IMR-90 (cell line): Measurements from ENCODE around the gene ZNF547. TPM values are rescaled to one million over a fixed set of nuclear protein-coding genes. Genes with fewer than 3 reads are reported as not detected.
A peak's percentile ranks its signal among the peaks of the same experiment; 100 is the strongest.

Experiments used
- ATAC-seq: fragments of 200-7000 bp; cut with Tn5 transposase; 2 replicates; pipeline ENCODE4 v1.9.1; 2020; ENCODE audit warnings: low read depth, mild to moderate bottlenecking, moderate library complexity
- BruUV-seq: library from RNA; stranded (reverse); fragments of 400-500 nt; replicated peaks from 2 replicates; lab custom pipeline; 2021; lab: Mats Ljungman, UMichigan
- CTCF ChIA-PET: fragments of 300-600 bp; formaldehyde crosslinking; extraction: SDS; loops from one replicate; lab custom pipeline; 2021; ENCODE audit warnings: antibody characterized with exemption; lab: Yijun Ruan, JAX
- POLR2A ChIA-PET: fragments of 300-600 bp; sonication (Branson Sonifier 250); formaldehyde crosslinking; loops from one replicate; lab custom pipeline; 2022; ENCODE audit warnings: antibody characterized with exemption; ENCODE audit not compliant: unreplicated experiment; lab: Charles Lee
- DNase-seq: peaks from one replicate; pipeline ENCODE4 v3.0.0; 2013
- H2AFZ ChIP-seq: replicated peaks from 2 replicates; pipeline ENCODE3; 2013; ENCODE audit warnings: low read length, mild to moderate bottlenecking; ENCODE audit not compliant: poor library complexity
- H2AK5ac ChIP-seq: 2 replicates; pipeline ENCODE4 v1.6.1; 2013; ENCODE audit warnings: low read depth, low read length, inconsistent platforms
- H2AK9ac ChIP-seq: replicated peaks from 2 replicates; pipeline ENCODE3; 2013; ENCODE audit warnings: mild to moderate bottlenecking, low read depth, low read length, moderate library complexity; ENCODE audit not compliant: poor library complexity
- H2BK120ac ChIP-seq: 2 replicates; pipeline ENCODE4 v1.6.1; 2013; ENCODE audit warnings: low read depth, low read length, inconsistent platforms
- H2BK15ac ChIP-seq: 3 replicates; pipeline ENCODE4 v1.6.1; 2013; ENCODE audit warnings: low read depth, low read length, inconsistent platforms
- H2BK20ac ChIP-seq: 2 replicates; pipeline ENCODE4 v1.6.1; 2013; ENCODE audit warnings: low read depth, mild to moderate bottlenecking, inconsistent platforms, low read length, moderate library complexity
- H2BK5ac ChIP-seq: 2 replicates; pipeline ENCODE4 v1.6.1; 2013; ENCODE audit warnings: mild to moderate bottlenecking, low read depth, low read length, inconsistent platforms; ENCODE audit not compliant: poor library complexity, severe bottlenecking
- H3K14ac ChIP-seq: replicated peaks from 2 replicates; pipeline ENCODE4 v1.6.1; 2013; ENCODE audit warnings: low read depth, low read length, inconsistent platforms
- H3K18ac ChIP-seq: 2 replicates; pipeline ENCODE4 v1.6.1; 2013; ENCODE audit warnings: low read depth, low read length, control low read depth
- H3K23ac ChIP-seq: 2 replicates; pipeline ENCODE4 v1.6.1; 2013; ENCODE audit warnings: low read depth, low read length, inconsistent platforms
- H3K27ac ChIP-seq: 2 replicates; pipeline ENCODE4 v1.5.1; 2013; ENCODE audit warnings: mild to moderate bottlenecking, control low read depth, low read length; ENCODE audit not compliant: insufficient read depth
- H3K27me3 ChIP-seq: 2 replicates; pipeline ENCODE4 v1.6.1; 2013; ENCODE audit warnings: low read length; ENCODE audit not compliant: control insufficient read depth, insufficient read depth
- H3K36me3 ChIP-seq: 2 replicates; pipeline ENCODE4 v1.6.1; 2013; ENCODE audit warnings: low read length, mixed read lengths; ENCODE audit not compliant: control insufficient read depth, insufficient read depth
- H3K4ac ChIP-seq: 2 replicates; pipeline ENCODE4 v1.6.1; 2013; ENCODE audit warnings: low read depth, low read length, inconsistent platforms
- H3K4me1 ChIP-seq: 2 replicates; pipeline ENCODE4 v1.6.1; 2013; ENCODE audit warnings: low read length, mixed read lengths; ENCODE audit not compliant: control insufficient read depth, insufficient read depth
- H3K4me2 ChIP-seq: 2 replicates; pipeline ENCODE4 v1.6.1; 2013; ENCODE audit warnings: low read depth, mild to moderate bottlenecking, control low read depth, low read length, moderate library complexity
- H3K4me3 ChIP-seq: 2 replicates; pipeline ENCODE4 v1.5.1; 2013; ENCODE audit warnings: low read depth, mild to moderate bottlenecking, control low read depth, low read length, moderate library complexity; ENCODE audit not compliant: insufficient read depth
- H3K56ac ChIP-seq: 2 replicates; pipeline ENCODE4 v1.6.1; 2013; ENCODE audit warnings: low read length, inconsistent platforms; ENCODE audit not compliant: insufficient read depth; ENCODE audit errors: extremely low read depth
- H3K79me1 ChIP-seq, 2 experiments: 2 replicates each; pipeline ENCODE4 v1.6.1; 2013; ENCODE audit warnings: low read length in 2 of 2, inconsistent platforms in 1 of 2, low read depth in 1 of 2
- H3K9ac ChIP-seq: 2 replicates; pipeline ENCODE4 v1.6.1; 2013; ENCODE audit warnings: low read depth, low read length, control low read depth
- H3K9me1 ChIP-seq: 2 replicates; pipeline ENCODE4 v1.6.1; 2013; ENCODE audit warnings: low read length, inconsistent platforms; ENCODE audit not compliant: insufficient read depth
- H3K9me3 ChIP-seq: 2 replicates; pipeline ENCODE4 v1.6.1; 2013; ENCODE audit warnings: low read length; ENCODE audit not compliant: control insufficient read depth, insufficient read depth
- H4K20me1 ChIP-seq: 2 replicates; pipeline ENCODE4 v1.6.1; 2013; ENCODE audit warnings: low read length, inconsistent platforms; ENCODE audit not compliant: insufficient read depth
- H4K5ac ChIP-seq: 2 replicates; pipeline ENCODE4 v1.6.1; 2013; ENCODE audit warnings: mild to moderate bottlenecking, low read depth, low read length, control low read depth
- H4K8ac ChIP-seq, 2 experiments: 2 replicates each; pipeline ENCODE4 v1.6.1; 2013; ENCODE audit warnings: low read depth in 2 of 2, low read length in 2 of 2, control low read depth in 1 of 2, inconsistent platforms in 1 of 2
- H4K91ac ChIP-seq: 2 replicates; pipeline ENCODE4 v1.6.1; 2013; ENCODE audit warnings: low read depth, low read length, inconsistent platforms; ENCODE audit not compliant: insufficient read depth
- POLR2A ChIP-seq: IDR thresholded peaks from 2 replicates; pipeline ENCODE4 v1.6.1; 2012; ENCODE audit warnings: mild to moderate bottlenecking, low read depth, low read length
- WGBS, 2 experiments: methylation state at CpG; one replicate each; pipeline versions ENCODE4 v1.1.5 to v1.1.7; 2013; ENCODE audit warnings: missing lambda C conversion rate in 2 of 2; ENCODE audit not compliant: insufficient read length in 1 of 2; ENCODE audit errors: extremely low coverage in 2 of 2; 5-methylcytosine and 5-hydroxymethylcytosine counted together
- dilution Hi-C: fragments of 300-500 bp; cut with HindIII; formaldehyde crosslinking; loops from one replicate; pipeline ENCODE4 v1.14.3; 2018; ENCODE audit warnings: low sequenced_read_pairs; ENCODE audit not compliant: unreplicated experiment
- in situ Hi-C: fragments of 300-500 bp; cut with MboI; formaldehyde crosslinking; loops from 3 replicates; pipeline ENCODE4 v1.14.3; 2019; ENCODE audit warnings: low sequenced_read_pairs, inconsistent platforms, mixed read lengths
- intact Hi-C: fragments of 100-400 bp; cut with micrococcal nuclease; formaldehyde crosslinking; loops from 2 replicates; pipeline ENCODE4 v1.10.0; 2022
- polyA plus RNA-seq, 3 experiments: library from polyadenylated mRNA; depleted of rRNA; stranded (reverse); fragments of >200 nt; gene quantifications; 2 replicates each; pipeline ENCODE4 v1.2.3, GENCODE V29; 2012; ENCODE audit warnings: low replicate concordance in 1 of 3
- total RNA-seq: library from RNA; depleted of rRNA; stranded (reverse); fragments of >200 nt; gene quantifications from 2 replicates; pipeline ENCODE4 v1.2.3, GENCODE V29; 2012

ZNF547 gene
- total and polyA plus RNA-seq, 2 of the 4 experiments (the other 2 are of a cell fraction): 2.1 to 5.6 TPM

GRCh38 chr19:57317503-57317902 lies 45.8 kb upstream of the ZNF547 start:
- CTCF ChIA-PET: no interaction called here
- H2BK5ac ChIP-seq: no peak overlapping the region
- H2AFZ ChIP-seq: peak overlapping the region; percentile 85
- no peak overlapping the region for H4K8ac ChIP-seq
- no peak overlapping the region for H3K23ac ChIP-seq
- 0 out of 2 replicates have a peak, but pooled peaks cover 7% of the 10 kb centered on the region for H4K20me1 ChIP-seq
- BruUV-seq: no TSS peak
- H2BK15ac ChIP-seq: no peak overlapping the region
- H3K9ac ChIP-seq: no peak overlapping the region
- H3K4me3 ChIP-seq: peak overlapping the region; percentile 25
- intact Hi-C loops (no loop called here), in situ Hi-C loops (no loop called here), dilution Hi-C loops (no loop called here)
- H2BK120ac ChIP-seq: no peak overlapping the region
- no peak overlapping the region for H3K4ac ChIP-seq
- peaks cover 12% of the 10 kb centered on the region for H3K9me1 ChIP-seq
- H2BK20ac ChIP-seq: no peak overlapping the region
- 0 out of 2 replicates have a peak, but pooled peaks cover under 1% of the 10 kb centered on the region for H3K36me3 ChIP-seq
- peak; percentile 15; the same call in 1 of the 2 replicates for ATAC-seq
- no peak overlapping the region for H2AK9ac ChIP-seq
- H3K4me2 ChIP-seq: peak overlapping the region; percentile 44
- no peak for DNase-seq
- H3K27ac ChIP-seq: no peak overlapping the region; the same call in 1 of the 2 replicates
- POLR2A ChIA-PET: no interaction called here
- H4K91ac ChIP-seq: no peak overlapping the region
- peaks cover 12% of the 10 kb centered on the region for H3K27me3 ChIP-seq
- H3K14ac ChIP-seq: no peak overlapping the region
- no peak overlapping the region for H4K5ac ChIP-seq
- H3K56ac ChIP-seq: no peak overlapping the region
- peaks cover 10% of the 10 kb centered on the region for H3K4me1 ChIP-seq
- H2AK5ac ChIP-seq: no peak overlapping the region
- peaks cover 1 to 24% of the 10 kb centered on the region in 2 experiments; a peak in 2 of 4 replicates for H3K79me1 ChIP-seq
- 3% methylated on average over 11 of the region's 29 CpGs; no CpG with 5 or more reads in 1 of the 2 experiments for WGBS, 2 experiments
- TF ChIP-seq POLR2A: no peak
- H3K18ac ChIP-seq: no peak overlapping the region
- no peaks in the 10 kb centered on the region for H3K9me3 ChIP-seq
